ENCODE results near the gene TLX2.
A peak's percentile ranks its signal among the peaks of the same experiment; 100 is the strongest.

Gene TLX2

GRCh38 chr2:74511104-74511989 lies 2.9 kb upstream of the TLX2 start:
- DNase-seq (ENCODE audit: low spot score): no peak

DNA sequence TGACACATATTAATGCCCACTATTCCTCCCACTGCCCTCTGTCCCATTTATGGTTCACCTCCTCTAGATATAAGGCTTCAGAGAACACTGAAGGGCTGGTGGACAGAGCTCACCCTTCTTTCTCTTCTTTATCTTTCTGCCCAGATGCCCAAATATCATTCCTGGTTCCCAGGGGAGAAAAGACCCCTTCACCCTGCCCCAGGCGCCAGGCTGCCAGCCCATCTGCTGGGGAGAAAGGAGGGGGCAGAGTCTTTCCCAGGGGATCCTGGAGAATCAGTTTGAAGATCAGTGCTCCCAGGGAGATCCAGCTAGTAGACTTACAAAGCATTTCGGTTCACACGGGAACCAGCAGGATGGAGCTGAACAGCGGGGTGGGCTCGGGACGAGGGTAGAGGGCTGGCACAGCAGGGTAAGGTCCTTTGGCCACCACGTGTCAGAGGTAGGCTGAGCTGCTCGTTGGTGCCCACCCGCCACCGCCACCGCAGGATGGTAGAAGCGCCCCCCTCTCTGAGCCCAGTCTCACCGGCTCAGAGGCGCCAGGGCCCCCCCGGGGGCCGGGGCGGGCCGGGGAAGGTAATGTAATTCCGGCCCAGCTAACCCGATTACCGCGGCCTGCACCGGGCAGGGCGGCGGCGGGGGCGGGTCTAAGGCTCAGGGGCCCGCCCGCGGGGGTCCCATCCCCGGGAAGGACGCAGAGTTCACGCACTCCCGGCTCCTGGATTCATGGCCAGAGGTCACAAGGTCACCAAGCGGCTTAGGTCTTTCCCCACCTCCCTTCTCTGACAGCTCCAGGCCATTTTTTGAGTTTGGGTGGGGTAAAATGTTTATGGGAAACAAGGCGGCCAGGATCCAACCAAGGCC lies 1.3 kb upstream of the TLX2 start:
- DNase-seq (ENCODE audit: low spot score): peak; percentile 92

- peak; percentile 81 for DNase-seq (ENCODE audit: low spot score)
Observed at GRCh38 chr2:74513605-74514367, 464 bp upstream of the TLX2 start.

DNA sequence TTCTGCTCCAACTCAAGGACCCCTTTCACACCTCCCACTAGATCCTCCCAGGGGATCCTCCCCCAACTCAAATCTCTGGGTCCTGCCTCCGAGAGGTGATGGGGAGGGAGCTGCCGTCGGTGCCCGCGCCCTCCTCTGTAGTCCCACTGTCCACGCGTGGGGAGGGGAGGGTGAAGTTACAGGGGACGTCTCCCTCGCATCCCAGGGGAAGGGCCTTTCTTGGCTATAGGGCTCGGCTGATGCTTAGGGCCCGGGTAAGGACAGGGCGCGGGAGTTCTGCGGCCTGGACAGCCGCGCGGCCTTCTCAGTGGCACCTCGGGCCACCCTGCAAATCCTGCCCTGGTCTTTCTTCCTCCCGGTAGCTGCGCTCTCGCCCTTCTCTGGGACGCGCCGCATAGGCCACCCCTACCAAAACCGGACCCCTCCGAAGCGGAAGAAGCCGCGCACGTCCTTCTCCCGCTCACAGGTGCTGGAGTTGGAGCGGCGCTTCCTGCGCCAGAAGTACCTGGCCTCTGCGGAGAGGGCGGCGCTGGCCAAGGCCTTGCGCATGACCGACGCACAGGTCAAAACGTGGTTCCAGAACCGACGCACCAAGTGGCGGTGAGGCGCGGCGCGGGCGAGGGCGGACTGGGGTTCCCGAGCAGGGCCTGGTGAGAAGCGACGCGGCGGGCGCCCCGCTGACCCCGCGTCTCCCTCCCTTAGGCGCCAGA lies 1.2 kb downstream of the TLX2 start:
- no peak for DNase-seq (ENCODE audit: low spot score)

DNA sequence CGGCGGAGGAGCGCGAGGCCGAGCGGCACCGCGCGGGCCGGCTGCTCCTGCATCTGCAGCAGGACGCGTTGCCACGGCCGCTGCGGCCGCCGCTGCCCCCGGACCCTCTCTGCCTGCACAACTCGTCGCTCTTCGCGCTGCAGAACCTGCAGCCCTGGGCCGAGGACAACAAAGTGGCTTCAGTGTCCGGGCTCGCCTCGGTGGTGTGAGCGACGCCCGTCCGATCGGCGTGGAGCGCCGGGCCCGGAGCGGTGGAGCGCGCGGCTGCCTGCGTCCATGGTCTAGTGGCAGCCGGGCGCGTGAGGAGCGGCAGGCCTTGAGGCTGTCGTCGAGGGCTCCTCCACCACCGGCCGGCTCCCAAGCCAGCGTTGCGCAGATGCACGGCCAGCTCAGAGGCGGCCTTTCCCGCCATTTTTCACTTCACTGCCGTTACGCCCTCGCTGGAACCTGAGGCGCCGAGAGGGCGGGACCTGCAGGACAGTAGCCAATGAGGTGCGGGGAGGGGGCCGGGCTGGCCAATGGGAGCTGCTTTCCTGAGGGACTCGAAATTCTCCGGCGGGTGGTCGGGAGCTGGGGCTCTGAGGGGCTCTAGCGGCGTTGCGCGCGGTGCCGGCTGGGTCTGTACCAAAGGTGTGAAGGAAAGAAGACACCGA lies 1.9 kb downstream of the TLX2 start:
- DNase-seq (ENCODE audit: low spot score): peak; percentile 85

- DNase-seq (ENCODE audit: low spot score): no peak
Observed at GRCh38 chr2:74516650-74517049, 2.4 kb downstream of the TLX2 start.

- no peak for DNase-seq (ENCODE audit: low spot score)
Observed at GRCh38 chr2:74522516-74522915, 8.3 kb downstream of the TLX2 start.

GRCh38 chr2:74524005-74524404 lies 9.8 kb downstream of the TLX2 start:
- DNase-seq (ENCODE audit: low spot score): no peak

- no peak for DNase-seq (ENCODE audit: low spot score)
Observed at GRCh38 chr2:74524955-74525716, 10.9 kb downstream of the TLX2 start.

- DNase-seq (ENCODE audit: low spot score): no peak
Observed at GRCh38 chr2:74525717-74526648, 11.7 kb downstream of the TLX2 start, which contains the start of gene DQX1. DQX1 (minus strand) TSS chr2:74526231; CDS start chr2:74525729, 502 bp downstream.

- DNase-seq (ENCODE audit: low spot score): no peak
Observed at GRCh38 chr2:74526649-74527230, 12.5 kb downstream of the TLX2 start.

DNA sequence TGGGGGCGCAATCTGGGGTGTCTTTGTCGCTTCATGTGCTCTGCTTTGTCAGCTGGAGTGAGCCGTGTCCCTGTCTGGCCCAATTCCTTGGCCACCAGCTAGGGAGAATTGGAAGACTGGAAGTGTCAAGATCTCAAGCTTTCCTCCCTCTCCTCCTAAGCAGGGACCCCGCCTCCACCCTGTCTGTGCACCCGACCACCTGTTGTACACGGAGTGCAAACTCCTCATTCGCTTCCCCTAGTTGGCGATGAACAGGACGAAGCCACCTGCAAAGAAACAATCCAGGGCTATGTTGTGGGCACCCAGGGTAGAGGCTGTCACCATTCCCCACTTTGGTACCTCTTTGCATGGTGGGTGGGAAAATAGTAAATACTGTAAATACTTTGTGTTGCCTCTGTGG lies 13.5 kb downstream of the TLX2 start:
- DNase-seq (ENCODE audit: low spot score): no peak

- DNase-seq (ENCODE audit: low spot score): no peak
Observed at GRCh38 chr2:74528600-74529356, 14.5 kb downstream of the TLX2 start.

- DNase-seq (ENCODE audit: low spot score): peak; percentile 98
Observed at GRCh38 chr2:74529357-74530238, 15.3 kb downstream of the TLX2 start, which contains the start of the genes AUP1 and HTRA2. AUP1 (minus strand) TSS chr2:74529706; CDS start chr2:74529629, 77 bp downstream. HTRA2 (plus strand) TSS chr2:74529933; CDS start chr2:74530007, 74 bp downstream.

- DNase-seq (ENCODE audit: low spot score): no peak
Observed at GRCh38 chr2:74530239-74531187, 16.3 kb downstream of the TLX2 start.
